HG03060 (cell line): ENCODE results near the gene FXR1.
"Not testable (repeated sequence)": the region's sequence is repeated elsewhere in the genome, so short reads cannot be mapped to it uniquely, and the experiment has no call there.

Experiments
- ATAC-seq: cut with Tn5 transposase; IDR thresholded peaks from one replicate; pipeline ENCODE4 v1.9.1; 2021; ENCODE audit warnings: low read depth, moderate number of reproducible peaks; ENCODE audit not compliant: unreplicated experiment

The FXR1 gene

DNA sequence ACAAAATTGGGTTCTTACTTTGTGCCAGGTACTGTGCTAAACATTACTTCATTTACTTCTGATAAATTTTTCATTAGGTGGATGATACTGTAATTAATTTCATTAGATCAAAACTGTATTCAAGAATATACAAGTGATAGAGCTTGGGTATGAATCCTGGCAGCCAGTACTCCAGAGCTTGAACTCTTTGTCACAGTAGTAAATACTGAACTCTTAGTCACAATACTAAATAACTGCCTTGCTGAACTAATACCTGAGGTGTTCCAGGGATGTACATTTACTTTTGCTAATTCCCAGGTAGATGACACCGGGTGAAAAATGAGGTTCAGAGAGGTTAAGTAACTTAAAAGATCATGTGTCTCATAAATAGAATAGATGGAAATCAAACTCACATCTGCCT lies 20.3 kb downstream of the FXR1 start:
- ATAC-seq, result no peak

DNA sequence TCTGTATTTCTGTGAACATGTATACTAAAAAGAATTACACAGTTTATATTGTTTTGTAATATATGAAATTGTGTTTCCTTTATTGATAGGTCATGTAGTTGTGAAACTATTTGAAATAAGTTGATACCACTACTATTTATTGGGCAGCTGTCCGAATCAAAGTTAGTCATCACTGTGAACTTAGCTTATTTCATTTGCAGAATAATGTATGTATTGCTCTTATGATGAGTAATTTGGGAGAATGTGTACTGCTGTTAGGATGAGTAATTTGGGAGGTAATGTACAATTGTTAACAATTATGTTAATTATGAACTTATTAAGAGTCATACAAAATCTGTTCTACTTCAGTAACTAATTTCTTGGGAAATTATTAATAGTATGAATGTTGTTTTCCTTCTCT lies 22.2 kb downstream of the FXR1 start:
- no peak for ATAC-seq

- no peak for ATAC-seq
These were observed 28.4 kb downstream of the FXR1 start for GRCh38 chr3:180940826-180941225.

GRCh38 chr3:180947761-180948390 lies 35.4 kb downstream of the FXR1 start:
- peak; percentile 79 for ATAC-seq

GRCh38 chr3:180959691-180960090 lies 47.2 kb downstream of the FXR1 start:
- ATAC-seq, result no peak

- no peak for ATAC-seq
These were observed 48.6 kb downstream of the FXR1 start for GRCh38 chr3:180961087-180961486.

- ATAC-seq, result no peak
These were observed 49.1 kb downstream of the FXR1 start for GRCh38 chr3:180961552-180961951.

DNA sequence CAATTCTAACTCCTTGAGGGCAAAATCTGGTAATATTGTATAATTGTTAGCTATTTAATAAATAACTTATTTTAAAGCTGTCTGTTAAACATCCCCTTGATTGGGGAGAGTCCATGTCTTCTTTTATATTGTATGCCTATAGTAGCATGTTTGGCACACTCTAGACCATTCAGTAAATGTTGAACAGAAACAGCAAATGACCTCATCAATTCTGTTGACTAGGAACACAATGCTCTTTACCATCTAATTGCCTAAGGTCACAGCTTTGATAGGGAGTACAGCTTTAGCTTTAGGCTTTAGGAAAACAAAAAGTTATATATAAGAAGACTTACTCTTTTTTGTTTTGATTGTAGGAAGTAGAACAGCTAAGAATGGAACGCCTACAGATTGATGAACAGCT lies 50.1 kb downstream of the FXR1 start:
- ATAC-seq, result no peak

DNA sequence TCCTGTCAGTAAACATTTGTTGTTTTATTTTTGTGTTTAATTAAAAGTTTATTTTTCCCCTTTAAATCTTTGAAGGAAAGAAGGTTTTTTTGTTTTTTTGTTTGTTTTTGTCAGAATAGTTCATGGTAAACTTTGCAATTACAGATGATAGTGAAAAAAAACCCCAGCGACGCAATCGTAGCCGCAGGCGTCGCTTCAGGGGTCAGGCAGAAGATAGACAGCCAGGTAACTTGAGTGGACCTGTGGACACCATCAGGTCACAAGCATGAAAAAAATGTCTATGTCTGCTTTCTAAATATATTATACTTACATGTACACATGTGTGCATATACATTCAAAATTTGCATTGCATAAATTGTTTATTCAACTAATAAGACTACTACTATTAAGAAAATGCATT lies 58.5 kb downstream of the FXR1 start:
- ATAC-seq, result no peak

- peak; percentile 58 for ATAC-seq
These were observed 61.1 kb downstream of the FXR1 start for GRCh38 chr3:180973543-180973942.

DNA sequence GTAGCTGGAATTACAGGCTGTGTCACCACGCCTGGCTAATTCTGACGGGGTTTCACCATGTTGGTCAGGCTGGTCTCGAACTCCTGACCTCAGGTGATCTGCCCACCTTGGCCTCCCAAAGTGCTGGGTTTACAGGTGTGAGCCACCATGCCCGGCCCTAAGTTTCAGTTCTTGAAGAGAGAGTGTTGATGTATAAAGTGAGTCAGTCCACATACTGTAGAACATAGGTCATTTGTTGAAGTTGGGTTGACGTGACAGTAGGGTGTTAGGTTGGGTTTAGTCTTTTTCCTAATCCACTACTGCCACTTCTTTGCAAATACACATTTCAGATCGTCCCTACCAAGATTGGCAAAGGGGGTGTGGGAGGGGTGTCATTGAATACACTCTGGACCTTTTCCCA lies 61.8 kb downstream of the FXR1 start:
- no peak for ATAC-seq

- ATAC-seq, result no peak
These were observed 65.0 kb downstream of the FXR1 start for GRCh38 chr3:180977498-180977897.

GRCh38 chr3:180979961-180980360 lies 67.5 kb downstream of the FXR1 start:
- ATAC-seq, result no peak

DNA sequence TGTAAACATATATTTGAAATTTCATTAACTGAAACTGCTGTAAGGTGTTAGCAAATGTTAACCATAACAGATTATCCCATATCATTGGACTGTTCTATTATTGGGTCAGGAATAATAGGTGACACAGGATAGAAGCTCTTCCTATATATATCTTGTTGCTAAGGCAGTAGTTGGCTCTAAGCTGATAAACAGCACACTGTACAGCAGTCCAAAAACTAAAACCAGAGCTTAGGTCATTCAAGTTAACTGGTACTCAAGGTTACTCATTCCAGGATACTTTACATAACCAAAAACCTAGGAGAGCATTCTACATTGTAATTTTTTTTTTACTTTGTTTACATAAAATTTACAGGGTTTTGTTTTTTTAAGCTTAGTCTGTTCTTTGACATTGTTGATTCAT lies 68.1 kb downstream of the FXR1 start:
- ATAC-seq, result no peak

DNA sequence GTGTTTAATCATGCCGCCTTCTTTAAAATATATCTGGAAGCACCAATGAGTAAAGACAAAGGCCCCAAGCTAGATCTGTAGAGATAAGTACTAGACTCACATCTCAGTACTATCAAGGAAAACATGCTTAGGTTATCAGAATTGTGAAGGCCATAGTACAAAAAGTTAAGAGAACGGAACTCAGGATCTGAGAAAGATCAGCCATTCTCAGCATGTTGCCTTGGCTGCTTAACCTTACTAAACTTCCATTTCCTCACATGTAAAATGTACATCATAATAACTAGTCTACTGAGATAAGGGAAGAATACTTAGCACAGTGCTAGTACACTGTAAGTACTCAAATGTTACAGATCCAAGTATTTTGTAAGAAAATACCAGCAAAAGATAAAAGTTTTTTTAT lies 69.4 kb downstream of the FXR1 start:
- ATAC-seq, result no peak

GRCh38 chr3:180983136-180983535 lies 70.7 kb downstream of the FXR1 start:
- no peak for ATAC-seq

- ATAC-seq, result not testable (repeated sequence)
These were observed 73.9 kb downstream of the FXR1 start for GRCh38 chr3:180986366-180986765.

DNA sequence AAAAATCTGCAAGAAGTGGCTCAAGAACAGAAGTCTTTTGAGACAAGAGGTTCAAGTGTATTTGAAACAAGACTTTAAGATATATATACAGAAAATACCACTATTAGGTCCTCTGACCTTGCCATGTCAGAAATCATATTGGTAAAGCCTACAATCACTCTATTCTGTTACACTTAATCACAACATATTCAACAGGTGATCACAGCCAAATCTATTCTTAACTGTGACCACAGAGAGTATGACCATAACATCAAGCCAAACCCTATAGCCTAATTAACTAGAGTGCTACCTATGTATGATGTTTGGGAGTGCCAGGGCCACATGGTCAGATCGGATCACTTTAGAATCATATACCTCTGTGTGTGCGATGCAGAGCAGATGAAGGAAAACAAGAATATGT lies 74.9 kb downstream of the FXR1 start:
- no peak for ATAC-seq

DNA sequence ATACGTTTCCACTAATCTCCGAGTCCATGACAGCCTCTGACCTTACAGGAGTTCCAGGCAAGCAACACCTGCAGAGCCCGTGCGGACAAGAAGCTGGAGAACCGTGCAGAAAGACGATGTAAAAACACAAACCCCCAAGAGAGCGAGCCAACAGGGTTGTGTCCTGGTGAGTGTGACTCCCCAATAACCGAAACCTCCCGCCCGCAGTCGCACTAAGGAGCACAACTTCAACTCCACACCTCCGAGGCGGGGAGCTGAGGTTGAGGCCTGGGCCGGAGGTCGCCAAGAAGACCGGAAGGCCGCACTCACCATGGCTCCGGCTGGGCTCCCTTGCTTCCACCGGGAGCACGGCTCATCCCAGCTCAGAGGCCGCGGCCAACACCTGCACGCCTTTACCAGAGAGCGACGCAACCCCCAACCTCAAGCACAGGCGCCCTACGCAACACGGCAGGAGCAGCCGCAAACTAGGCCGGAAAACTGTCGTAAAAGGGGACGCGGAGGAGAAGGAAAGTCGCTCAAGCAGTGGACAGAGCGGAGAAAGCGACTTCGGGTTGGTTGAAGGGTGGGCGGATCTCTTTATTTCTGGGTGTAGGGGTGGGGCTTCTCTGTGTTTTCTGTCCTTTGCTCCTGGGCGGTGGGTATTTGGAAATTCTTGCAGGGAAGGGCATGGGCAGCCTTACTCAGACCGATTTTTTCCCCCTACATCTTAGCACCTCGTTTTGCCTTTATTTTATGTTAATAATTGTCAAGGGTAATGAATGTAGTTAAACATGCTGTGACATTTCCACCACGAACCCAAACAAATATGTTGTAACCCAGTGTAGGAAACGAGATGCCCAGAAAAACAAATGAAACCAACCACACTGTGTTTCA lies 77.1 kb downstream of the FXR1 start, which contains the start of gene DNAJC19:
DNAJC19 (minus strand) TSS at position 446 of the 873 bp plus-strand sequence; CDS start at position 312, 134 bp downstream.
- peak; percentile 93 for ATAC-seq

GRCh38 chr3:180990505-180990904 lies 78.0 kb downstream of the FXR1 start:
- ATAC-seq, result no peak

- ATAC-seq, result no peak
These were observed 84.0 kb downstream of the FXR1 start for GRCh38 chr3:180996415-180996932.

GRCh38 chr3:181002331-181002730 lies 89.9 kb downstream of the FXR1 start:
- not testable (repeated sequence) for ATAC-seq
